HepG2 (cell line): ENCODE data around the gene TTC19. TPM values are rescaled to one million over a fixed set of nuclear protein-coding genes. Genes with fewer than 3 reads are reported as not detected.

Experiments used
- ATF1 ChIP-seq: IDR thresholded peaks from 2 replicates; pipeline ENCODE4 v1.6.1; 2016; ENCODE audit warnings: mild to moderate bottlenecking, control low read depth
- BCLAF1 ChIP-seq: fragments of 450-650 bp; IDR thresholded peaks from 2 replicates; pipeline ENCODE4 v1.6.1; 2017; ENCODE audit warnings: mild to moderate bottlenecking
- CREB1 ChIP-seq, 2 experiments: fragments of 450-650 bp in 1 of 2; IDR thresholded peaks; 2 replicates each; pipeline ENCODE4 v1.6.1; 2016 to 2017; ENCODE audit warnings: control low read depth in 1 of 2, mild to moderate bottlenecking in 1 of 2, missing compliant biosample characterization in 1 of 2, missing genetic modification characterization in 1 of 2
- FOXO1 ChIP-seq: sonication (generic); formaldehyde crosslinking; IDR thresholded peaks from 2 replicates; pipeline ENCODE4 v1.4.0; 2020; ENCODE audit warnings: missing genetic modification reagents
- GATAD2A ChIP-seq: IDR thresholded peaks from 2 replicates; pipeline ENCODE4 v1.6.1; 2016
- ISL2 ChIP-seq: sonication (generic); formaldehyde crosslinking; IDR thresholded peaks from 2 replicates; pipeline ENCODE4 v1.5.0; 2020; ENCODE audit warnings: missing genetic modification reagents
- NCOA2 ChIP-seq: sonication (generic); formaldehyde crosslinking; IDR thresholded peaks from 2 replicates; pipeline ENCODE4 v1.8.0; 2022; ENCODE audit warnings: inconsistent platforms
- SALL1 ChIP-seq: sonication (generic); formaldehyde crosslinking; IDR thresholded peaks from 2 replicates; pipeline ENCODE4 v1.8.0; 2022; ENCODE audit warnings: mild to moderate bottlenecking, missing genetic modification reagents
- STAT5B ChIP-seq: sonication (generic); formaldehyde crosslinking; IDR thresholded peaks from 2 replicates; pipeline ENCODE4 v1.4.0; 2020; ENCODE audit warnings: missing genetic modification reagents
- THRA ChIP-seq: sonication (generic); formaldehyde crosslinking; IDR thresholded peaks from 2 replicates; pipeline ENCODE4 v1.4.0; 2020; ENCODE audit warnings: missing genetic modification reagents, borderline replicate concordance
- TOE1 ChIP-seq: sonication (generic); formaldehyde crosslinking; IDR thresholded peaks from 2 replicates; pipeline ENCODE4 v1.4.0; 2020; ENCODE audit warnings: mild to moderate bottlenecking, missing genetic modification reagents
- ZNF275 ChIP-seq: sonication (generic); formaldehyde crosslinking; IDR thresholded peaks from 2 replicates; pipeline ENCODE4 v1.8.0; 2022; ENCODE audit warnings: missing genetic modification reagents, mild to moderate bottlenecking, inconsistent platforms, borderline replicate concordance
- ZNF562 ChIP-seq: sonication (generic); formaldehyde crosslinking; IDR thresholded peaks from 2 replicates; pipeline ENCODE4 v1.8.0; 2022; ENCODE audit warnings: missing genetic modification reagents, borderline replicate concordance
- ZNF614 ChIP-seq: IDR thresholded peaks from 2 replicates; pipeline ENCODE4 v1.6.1; 2018; ENCODE audit warnings: missing biosample characterization, missing genetic modification reagents, inconsistent platforms, borderline replicate concordance
- ZNF615 ChIP-seq: sonication (generic); formaldehyde crosslinking; IDR thresholded peaks from 2 replicates; pipeline ENCODE4 v1.5.0; 2020; ENCODE audit warnings: mild to moderate bottlenecking, missing genetic modification reagents, borderline replicate concordance
- ZNF616 ChIP-seq: sonication (generic); formaldehyde crosslinking; IDR thresholded peaks from 2 replicates; pipeline ENCODE4 v1.5.0; 2020; ENCODE audit warnings: low read depth, mild to moderate bottlenecking, missing genetic modification reagents
- ZNF619 ChIP-seq: sonication (generic); formaldehyde crosslinking; IDR thresholded peaks from 2 replicates; pipeline ENCODE4 v1.4.0; 2020; ENCODE audit warnings: mild to moderate bottlenecking, missing genetic modification reagents
- ZNF75D ChIP-seq: sonication (generic); formaldehyde crosslinking; IDR thresholded peaks from 2 replicates; pipeline ENCODE4 v1.8.1; 2023; ENCODE audit warnings: missing genetic modification reagents, mild to moderate bottlenecking, borderline replicate concordance
- ZNF788 ChIP-seq: sonication (generic); formaldehyde crosslinking; IDR thresholded peaks from 2 replicates; pipeline ENCODE4 v1.5.0; 2020; ENCODE audit warnings: mild to moderate bottlenecking, missing genetic modification reagents, borderline replicate concordance
- ZNF839 ChIP-seq: sonication (generic); formaldehyde crosslinking; IDR thresholded peaks from 2 replicates; pipeline ENCODE4 v1.4.0; 2020; ENCODE audit warnings: missing genetic modification reagents, mild to moderate bottlenecking, borderline replicate concordance
- polyA plus RNA-seq, 8 experiments: library from polyadenylated mRNA; depleted of rRNA in 3 of 8; stranded (reverse) in 7 of 8; unstranded in 1 of 8; fragments of >200 nt; fragmentation: Illumina TruSeq in 4 of 8; extraction: Trizol in 4 of 8; gene quantifications; 2 replicates each; pipeline versions ENCODE4 v1.2.1 to v1.2.3, GENCODE V29; 2011 to 2016; ENCODE audit warnings: low read depth in 4 of 8, missing spikeins in 1 of 8, mixed read lengths in 1 of 8; ENCODE audit not compliant: insufficient read depth in 1 of 8
- total RNA-seq, 5 experiments: library from RNA; depleted of rRNA; stranded (reverse); fragments of >200 nt; fragmentation: Illumina TruSeq; extraction: Trizol; gene quantifications; 2 replicates each; pipeline ENCODE4 v1.2.3, GENCODE V29; 2016; ENCODE audit warnings: low read depth in 1 of 5
- TF ChIP-seq, protein P1 (sequence below): sonication (generic); formaldehyde crosslinking; IDR thresholded peaks from 2 replicates; pipeline ENCODE4 v1.4.0; 2020; ENCODE audit warnings: low read depth, missing genetic modification reagents

The TTC19 gene
- total and polyA plus RNA-seq, 2 of the 13 experiments (the other 11 are each of a cell fraction or from before 2014, with no cell fraction given), result 4.4 to 24.3 TPM

GRCh38 chr17:16040710-16041251 lies 41.2 kb downstream of the TTC19 start (continued):
- TF ChIP-seq BCLAF1 (no peak), ZNF614 (CRISPR knock-in tag) (peak; percentile 69; the same call in 1 of the 2 replicates), FOXO1 (peak; percentile 72), STAT5B (CRISPR knock-in tag) (0 out of 2 replicates have a peak, but pooled peaks have one; percentile 17), ISL2 (CRISPR knock-in tag) (peak; percentile 50; the same call in 1 of the 2 replicates), ZNF562 (CRISPR knock-in tag) (no peak), ZNF615 (CRISPR knock-in tag) (no peak), ZNF788 (CRISPR knock-in tag) (no peak), ATF1 (CRISPR knock-in tag) (no peak; the same call in 1 of the 2 replicates), ZNF619 (CRISPR knock-in tag) (no peak), THRA (0 out of 2 replicates have a peak, but pooled peaks have one; percentile 26), ZNF616 (CRISPR knock-in tag) (no peak), GATAD2A (CRISPR knock-in tag) (peak; percentile 88), NCOA2 (peak; percentile 84), ZNF275 (CRISPR knock-in tag) (no peak), ZNF839 (CRISPR knock-in tag) (no peak), CREB1 (IDR thresholded peaks at IDR 0.05) (no peak; the same call in 1 of the 2 replicates), CREB1 (CRISPR knock-in tag; IDR thresholded peaks at IDR 0.05) (no peak; the same call in 1 of the 2 replicates), SALL1 (CRISPR knock-in tag) (peak; percentile 19; the same call in 1 of the 2 replicates), TOE1 (CRISPR knock-in tag) (no peak), ZNF75D (CRISPR knock-in tag) (no peak)
- TF ChIP-seq, protein P1, sequence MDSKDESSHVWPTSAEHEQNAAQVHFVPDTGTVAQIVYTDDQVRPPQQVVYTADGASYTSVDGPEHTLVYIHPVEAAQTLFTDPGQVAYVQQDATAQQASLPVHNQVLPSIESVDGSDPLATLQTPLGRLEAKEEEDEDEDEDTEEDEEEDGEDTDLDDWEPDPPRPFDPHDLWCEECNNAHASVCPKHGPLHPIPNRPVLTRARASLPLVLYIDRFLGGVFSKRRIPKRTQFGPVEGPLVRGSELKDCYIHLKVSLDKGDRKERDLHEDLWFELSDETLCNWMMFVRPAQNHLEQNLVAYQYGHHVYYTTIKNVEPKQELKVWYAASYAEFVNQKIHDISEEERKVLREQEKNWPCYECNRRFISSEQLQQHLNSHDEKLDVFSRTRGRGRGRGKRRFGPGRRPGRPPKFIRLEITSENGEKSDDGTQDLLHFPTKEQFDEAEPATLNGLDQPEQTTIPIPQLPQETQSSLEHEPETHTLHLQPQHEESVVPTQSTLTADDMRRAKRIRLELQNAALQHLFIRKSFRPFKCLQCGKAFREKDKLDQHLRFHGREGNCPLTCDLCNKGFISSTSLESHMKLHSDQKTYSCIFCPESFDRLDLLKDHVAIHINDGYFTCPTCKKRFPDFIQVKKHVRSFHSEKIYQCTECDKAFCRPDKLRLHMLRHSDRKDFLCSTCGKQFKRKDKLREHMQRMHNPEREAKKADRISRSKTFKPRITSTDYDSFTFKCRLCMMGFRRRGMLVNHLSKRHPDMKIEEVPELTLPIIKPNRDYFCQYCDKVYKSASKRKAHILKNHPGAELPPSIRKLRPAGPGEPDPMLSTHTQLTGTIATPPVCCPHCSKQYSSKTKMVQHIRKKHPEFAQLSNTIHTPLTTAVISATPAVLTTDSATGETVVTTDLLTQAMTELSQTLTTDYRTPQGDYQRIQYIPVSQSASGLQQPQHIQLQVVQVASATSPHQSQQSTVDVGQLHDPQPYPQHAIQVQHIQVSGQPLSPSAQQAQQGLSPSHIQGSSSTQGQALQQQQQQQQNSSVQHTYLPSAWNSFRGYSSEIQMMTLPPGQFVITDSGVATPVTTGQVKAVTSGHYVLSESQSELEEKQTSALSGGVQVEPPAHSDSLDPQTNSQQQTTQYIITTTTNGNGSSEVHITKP (CRISPR knock-in tag), result no peak
